ENCODE results near the gene CFAP77.

CFAP77 gene

DNA sequence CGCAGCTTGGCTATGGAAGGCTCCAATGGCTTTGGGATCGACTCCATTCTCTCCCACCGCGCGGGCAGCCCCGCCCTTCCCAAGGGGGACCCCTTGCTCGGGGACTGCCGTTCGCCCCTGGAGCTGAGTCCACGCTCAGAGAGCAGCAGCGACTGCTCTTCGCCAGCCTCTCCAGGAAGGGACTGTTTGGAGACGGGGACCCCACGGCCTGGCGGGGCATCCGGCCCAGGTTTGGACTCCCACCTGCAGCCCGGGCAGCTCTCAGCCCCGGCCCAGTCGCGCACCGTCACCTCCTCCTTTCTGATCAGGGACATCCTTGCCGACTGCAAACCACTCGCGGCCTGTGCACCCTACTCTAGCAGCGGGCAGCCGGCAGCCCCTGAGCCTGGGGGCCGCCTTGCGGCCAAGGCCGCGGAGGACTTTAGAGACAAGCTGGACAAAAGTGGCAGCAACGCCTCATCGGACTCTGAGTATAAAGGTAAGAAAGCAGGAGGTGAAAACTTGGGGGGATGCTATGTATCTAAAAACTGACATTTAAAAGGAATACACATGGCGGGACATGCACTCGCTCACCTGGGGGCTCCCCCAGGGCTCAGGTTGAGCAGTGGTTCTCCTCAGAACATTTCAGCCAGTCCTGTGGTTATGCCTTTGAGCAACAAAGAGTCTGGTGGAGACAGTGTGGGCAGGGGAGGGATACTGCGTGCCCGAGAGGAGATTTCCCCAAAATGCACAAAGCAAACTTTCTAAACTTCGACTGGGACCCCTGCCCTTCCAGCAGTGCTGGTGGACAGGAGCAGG lies 173.0 kb downstream of the CFAP77 start:
- no peaks in the 10 kb centered on the region for H3K9me3 Mint-ChIP-seq
- H3K4me3 Mint-ChIP-seq, result no peak overlapping the region
- H3K27me3 Mint-ChIP-seq, result peaks cover 90% of the 10 kb centered on the region
- no peak overlapping the region for H3K27ac Mint-ChIP-seq
- DNase-seq, result no peak
- no peaks in the 10 kb centered on the region for H3K36me3 Mint-ChIP-seq (ENCODE audit: low read depth)
- H3K4me1 Mint-ChIP-seq (ENCODE audit: low read depth), result peaks cover 7% of the 10 kb centered on the region

DNA sequence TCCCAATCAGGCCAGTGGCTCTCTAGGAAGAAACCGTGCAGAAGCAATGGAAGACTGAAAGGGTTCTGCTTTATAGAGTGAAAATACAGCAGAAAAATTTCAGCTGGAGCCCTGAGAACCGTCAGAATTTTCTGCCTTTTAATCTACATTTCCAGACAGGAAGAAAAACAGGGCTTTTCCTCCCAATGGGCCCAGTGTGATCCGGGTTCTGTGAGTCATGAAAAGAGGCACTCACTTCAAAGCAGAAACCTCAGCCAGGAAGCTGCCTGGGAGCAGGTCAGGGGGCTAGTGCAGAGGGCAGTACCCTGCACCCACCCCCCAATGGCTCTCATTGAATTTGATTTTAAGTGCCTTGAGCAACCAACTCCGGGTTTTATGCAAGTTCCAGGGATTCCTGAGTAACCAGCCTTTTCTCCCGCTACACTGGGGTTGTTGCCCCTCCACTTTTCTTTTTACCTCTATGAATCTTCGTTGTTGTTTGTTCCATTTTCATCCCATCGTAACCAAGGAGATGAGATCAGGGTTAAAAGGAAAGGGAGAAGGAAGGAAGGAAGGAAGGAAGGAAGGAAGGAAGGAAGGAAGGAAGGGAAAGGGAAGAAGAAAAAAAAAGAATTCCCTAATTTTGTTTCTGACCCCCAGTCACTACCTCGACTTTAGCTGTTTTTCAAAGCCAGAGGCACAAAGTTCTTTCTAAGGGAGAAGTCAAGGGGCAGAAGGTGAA lies 173.7 kb downstream of the CFAP77 start:
- Mint-ChIP-seq H3K36me3 (ENCODE audit: low read depth) (no peaks in the 10 kb centered on the region), H3K4me3 (no peak overlapping the region), H3K4me1 (ENCODE audit: low read depth) (peaks cover 7% of the 10 kb centered on the region), H3K9me3 (no peaks in the 10 kb centered on the region), H3K27me3 (peaks cover 90% of the 10 kb centered on the region), H3K27ac (no peak overlapping the region)
- no peak for DNase-seq

DNA sequence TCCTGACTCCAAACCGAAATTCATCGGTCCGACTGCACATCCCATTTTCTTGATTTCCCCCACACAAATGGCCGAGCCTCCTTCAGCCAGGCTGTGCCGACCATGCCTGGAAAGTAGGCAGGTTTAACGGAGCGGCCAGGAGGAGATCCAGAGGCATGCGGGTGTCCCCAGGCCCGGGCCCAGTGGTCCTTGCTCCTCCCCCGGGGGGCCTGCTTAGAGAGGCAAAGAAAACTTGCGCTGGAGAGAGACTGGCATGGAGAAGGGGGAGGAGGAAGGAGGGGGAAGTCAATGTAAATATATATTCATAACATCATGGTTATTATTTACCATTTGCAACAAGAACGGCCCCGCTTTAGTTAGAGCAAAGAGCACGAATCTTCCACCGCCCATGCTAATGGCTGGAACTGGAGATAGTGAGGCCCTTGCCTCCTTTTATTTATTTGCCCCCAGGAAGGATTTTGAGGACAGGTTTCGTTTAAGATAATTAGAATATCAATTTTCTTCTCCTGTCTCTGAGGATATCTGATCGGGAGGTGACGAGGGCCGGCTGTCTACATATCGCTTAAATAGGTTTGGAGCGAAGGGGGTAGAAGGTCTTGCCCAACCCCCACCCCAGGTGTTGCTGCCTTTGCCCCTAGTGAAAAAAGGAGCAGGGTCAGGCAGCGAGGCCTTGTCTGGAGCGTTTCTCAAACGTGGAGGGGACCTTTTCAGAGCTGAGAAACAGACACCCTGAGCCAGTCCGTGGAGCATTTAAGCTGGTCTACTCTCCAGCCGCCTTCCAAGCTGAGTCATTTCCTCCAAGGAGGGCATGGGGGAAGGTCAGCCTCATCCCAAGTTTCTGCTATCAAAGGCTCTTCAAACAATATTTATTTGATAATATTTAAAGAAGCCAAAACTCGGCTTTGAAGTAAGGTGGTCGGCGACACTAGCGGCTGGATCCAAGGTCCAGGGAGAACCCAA lies 174.9 kb downstream of the CFAP77 start:
- Mint-ChIP-seq H3K9me3 (no peaks in the 10 kb centered on the region), H3K4me1 (ENCODE audit: low read depth) (peaks cover 8% of the 10 kb centered on the region), H3K36me3 (ENCODE audit: low read depth) (no peaks in the 10 kb centered on the region), H3K4me3 (no peak overlapping the region), H3K27ac (no peak overlapping the region), H3K27me3 (peaks cover 88% of the 10 kb centered on the region)
- no peak for DNase-seq

DNA sequence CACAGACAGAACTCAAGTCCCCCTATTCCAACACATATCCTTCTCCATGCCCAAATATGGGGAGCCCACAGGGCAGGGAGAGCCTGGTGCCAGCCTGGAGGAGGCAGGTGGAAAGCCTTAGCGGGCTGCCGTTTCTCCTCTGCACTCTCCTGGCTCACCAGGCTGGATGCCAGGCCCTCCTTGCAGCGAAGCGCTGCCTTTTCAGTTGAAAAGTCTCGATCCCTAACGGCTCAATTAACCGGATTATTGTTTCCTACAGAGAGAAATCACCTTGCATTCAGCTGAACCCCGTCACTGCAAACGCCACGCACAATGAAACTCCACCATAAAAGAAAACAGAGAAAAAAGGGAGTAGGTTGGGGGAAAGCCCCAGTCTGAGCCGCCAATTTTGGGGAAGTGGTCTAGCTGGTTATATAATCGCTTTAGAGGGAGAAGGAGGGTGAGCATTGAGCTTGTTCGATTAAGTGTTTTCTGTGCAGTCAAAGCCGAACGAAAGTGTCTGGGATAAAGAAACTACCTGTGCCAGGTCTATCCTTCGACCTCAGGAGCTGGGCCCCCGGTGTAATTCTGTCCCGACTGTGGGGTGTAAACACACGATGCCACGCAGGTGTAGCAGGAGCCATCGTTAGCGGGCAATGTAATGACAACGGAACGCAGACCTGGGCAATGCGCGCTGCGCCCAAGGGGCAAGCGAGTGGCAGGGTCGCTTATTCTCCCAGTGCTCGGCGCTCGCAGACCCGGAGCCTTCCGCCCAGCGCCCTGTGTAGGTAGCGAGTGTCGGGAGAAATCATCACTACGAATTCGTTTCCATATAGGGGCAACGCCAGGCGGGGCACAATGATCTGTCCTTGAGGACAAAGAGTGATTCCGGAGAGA lies 176.2 kb downstream of the CFAP77 start:
- H3K4me1 Mint-ChIP-seq (ENCODE audit: low read depth), result peaks cover 10% of the 10 kb centered on the region
- H3K27ac Mint-ChIP-seq, result peak overlapping the region; percentile 23
- DNase-seq, result no peak
- no peaks in the 10 kb centered on the region for H3K36me3 Mint-ChIP-seq (ENCODE audit: low read depth)
- H3K9me3 Mint-ChIP-seq, result no peaks in the 10 kb centered on the region
- peaks cover 88% of the 10 kb centered on the region for H3K27me3 Mint-ChIP-seq
- H3K4me3 Mint-ChIP-seq, result no peak overlapping the region

DNA sequence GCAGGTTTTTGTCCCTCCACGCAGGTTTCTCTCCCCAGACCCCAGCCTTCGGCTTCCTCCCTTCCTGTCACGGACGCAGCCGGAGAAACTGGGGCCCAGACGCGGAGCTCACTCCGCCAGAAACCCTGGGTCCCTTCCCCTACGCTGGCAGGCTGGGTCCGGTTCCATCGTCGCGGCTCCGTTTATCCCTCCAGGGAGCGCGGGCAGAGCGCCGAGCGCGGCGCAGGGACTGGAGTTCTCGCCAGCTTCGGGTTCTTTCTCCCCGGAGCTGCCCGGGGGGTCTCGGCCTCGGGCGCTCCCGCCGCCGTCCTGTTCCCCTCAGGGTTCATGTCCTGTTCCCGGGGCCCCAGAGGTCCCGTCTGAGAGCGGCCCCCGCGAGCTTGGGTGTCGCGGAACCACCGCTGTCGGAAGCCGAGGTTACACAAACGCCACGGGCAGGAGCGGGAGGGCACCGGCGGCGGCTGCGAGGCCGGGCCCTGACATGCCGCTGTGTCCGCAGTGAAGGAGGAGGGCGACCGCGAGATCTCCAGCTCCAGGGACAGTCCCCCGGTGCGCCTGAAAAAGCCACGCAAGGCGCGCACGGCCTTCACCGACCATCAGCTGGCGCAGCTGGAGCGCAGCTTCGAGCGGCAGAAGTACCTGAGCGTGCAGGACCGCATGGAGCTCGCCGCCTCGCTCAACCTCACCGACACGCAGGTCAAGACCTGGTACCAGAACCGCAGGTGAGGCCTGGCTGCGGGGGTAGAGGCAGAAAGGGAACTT lies 177.0 kb downstream of the CFAP77 start:
- no peak overlapping the region for H3K4me3 Mint-ChIP-seq
- peaks cover 88% of the 10 kb centered on the region for H3K27me3 Mint-ChIP-seq
- peaks cover 9% of the 10 kb centered on the region for H3K4me1 Mint-ChIP-seq (ENCODE audit: low read depth)
- no peak for DNase-seq
- no peak overlapping the region for H3K27ac Mint-ChIP-seq
- no peaks in the 10 kb centered on the region for H3K9me3 Mint-ChIP-seq
- H3K36me3 Mint-ChIP-seq (ENCODE audit: low read depth), result no peaks in the 10 kb centered on the region

DNA sequence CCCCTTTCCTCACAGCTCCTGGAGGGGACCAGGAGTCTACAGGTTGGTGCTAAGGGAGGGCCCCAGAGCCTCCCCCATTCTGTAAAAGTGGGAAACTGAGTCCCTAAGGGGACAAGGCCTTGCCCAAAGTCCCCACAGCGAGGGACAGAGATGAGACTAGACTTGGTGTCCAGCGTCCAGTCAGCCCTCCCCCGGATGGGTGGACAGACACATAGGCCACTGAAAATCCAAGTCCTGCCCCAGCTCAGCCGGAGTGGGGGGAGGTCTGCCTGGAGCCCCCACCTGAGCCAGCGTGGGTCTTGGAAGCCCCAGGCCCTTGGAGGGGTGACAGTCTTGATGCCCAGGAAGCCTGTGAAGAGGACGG lies 177.6 kb downstream of the CFAP77 start:
- peaks cover 88% of the 10 kb centered on the region for H3K27me3 Mint-ChIP-seq
- no peaks in the 10 kb centered on the region for H3K9me3 Mint-ChIP-seq
- peaks cover 2% of the 10 kb centered on the region for H3K36me3 Mint-ChIP-seq (ENCODE audit: low read depth)
- peaks cover 9% of the 10 kb centered on the region for H3K4me1 Mint-ChIP-seq (ENCODE audit: low read depth)
- no peak for DNase-seq
- no peak overlapping the region for H3K27ac Mint-ChIP-seq
- H3K4me3 Mint-ChIP-seq, result no peak overlapping the region

DNA sequence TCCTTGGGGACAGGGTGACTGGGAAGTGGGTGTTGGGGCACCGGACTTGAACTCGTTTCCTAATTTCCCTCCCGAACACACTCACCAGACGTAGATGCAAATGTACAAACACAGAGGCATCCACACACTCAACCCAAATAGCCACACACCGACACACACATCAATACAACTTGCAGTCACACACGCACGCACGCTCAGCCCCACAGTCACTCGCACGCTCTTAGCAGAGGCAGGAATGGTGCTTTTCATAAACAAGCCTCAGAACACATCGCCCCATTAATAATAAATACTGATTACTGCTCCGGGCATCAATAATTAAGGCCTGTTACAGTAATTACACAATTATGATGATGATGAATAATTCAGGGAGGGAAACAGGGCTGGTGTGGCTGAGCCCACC lies 178.1 kb downstream of the CFAP77 start:
- H3K4me3 Mint-ChIP-seq, result no peak overlapping the region

DNA sequence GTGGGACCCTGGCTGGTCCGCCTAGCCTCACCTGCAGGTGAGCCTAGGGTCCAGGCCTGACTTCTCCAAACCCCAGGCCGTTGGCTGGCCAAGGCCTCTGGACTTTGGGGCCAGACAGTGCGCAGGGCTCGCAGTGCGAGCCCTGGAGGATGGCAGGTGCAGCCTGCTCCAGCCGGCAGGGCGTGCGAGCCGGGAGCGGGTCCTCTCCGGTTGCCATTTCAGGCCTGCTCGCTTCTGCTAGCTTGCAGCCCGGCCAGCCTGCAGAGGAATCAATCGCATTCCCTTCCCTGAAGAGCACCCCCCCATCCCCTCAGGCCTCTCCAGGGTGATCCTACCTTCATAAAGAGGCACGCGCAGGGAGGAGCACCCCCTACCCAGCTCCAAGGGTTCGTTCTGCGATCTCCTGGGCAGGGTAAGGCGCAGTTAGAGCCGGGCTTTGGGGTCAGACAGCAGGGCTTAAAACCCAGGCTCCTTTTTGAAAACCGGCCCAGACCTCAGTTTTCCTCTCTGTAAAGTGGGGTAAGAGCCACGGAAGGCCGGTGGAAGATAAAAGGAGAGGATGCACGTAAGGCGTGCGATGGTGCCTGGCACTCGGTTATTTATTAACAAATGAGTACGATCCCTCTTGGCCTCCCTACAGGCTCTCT lies 178.6 kb downstream of the CFAP77 start:
- H3K9me3 Mint-ChIP-seq, result no peaks in the 10 kb centered on the region
- H3K36me3 Mint-ChIP-seq (ENCODE audit: low read depth), result peaks cover 10% of the 10 kb centered on the region
- peaks cover 9% of the 10 kb centered on the region for H3K4me1 Mint-ChIP-seq (ENCODE audit: low read depth)
- peaks cover 81% of the 10 kb centered on the region for H3K27me3 Mint-ChIP-seq
- no peak overlapping the region for H3K27ac Mint-ChIP-seq
- no peak for DNase-seq
- H3K4me3 Mint-ChIP-seq, result no peak overlapping the region

More for the DNA sequence above, 178.1 kb downstream of the CFAP77 start:
- Mint-ChIP-seq H3K27ac (no peak overlapping the region), H3K27me3 (peaks cover 84% of the 10 kb centered on the region), H3K36me3 (ENCODE audit: low read depth) (peaks cover 5% of the 10 kb centered on the region), H3K9me3 (no peaks in the 10 kb centered on the region), H3K4me1 (ENCODE audit: low read depth) (peaks cover 9% of the 10 kb centered on the region)
- no peak for DNase-seq

DNA sequence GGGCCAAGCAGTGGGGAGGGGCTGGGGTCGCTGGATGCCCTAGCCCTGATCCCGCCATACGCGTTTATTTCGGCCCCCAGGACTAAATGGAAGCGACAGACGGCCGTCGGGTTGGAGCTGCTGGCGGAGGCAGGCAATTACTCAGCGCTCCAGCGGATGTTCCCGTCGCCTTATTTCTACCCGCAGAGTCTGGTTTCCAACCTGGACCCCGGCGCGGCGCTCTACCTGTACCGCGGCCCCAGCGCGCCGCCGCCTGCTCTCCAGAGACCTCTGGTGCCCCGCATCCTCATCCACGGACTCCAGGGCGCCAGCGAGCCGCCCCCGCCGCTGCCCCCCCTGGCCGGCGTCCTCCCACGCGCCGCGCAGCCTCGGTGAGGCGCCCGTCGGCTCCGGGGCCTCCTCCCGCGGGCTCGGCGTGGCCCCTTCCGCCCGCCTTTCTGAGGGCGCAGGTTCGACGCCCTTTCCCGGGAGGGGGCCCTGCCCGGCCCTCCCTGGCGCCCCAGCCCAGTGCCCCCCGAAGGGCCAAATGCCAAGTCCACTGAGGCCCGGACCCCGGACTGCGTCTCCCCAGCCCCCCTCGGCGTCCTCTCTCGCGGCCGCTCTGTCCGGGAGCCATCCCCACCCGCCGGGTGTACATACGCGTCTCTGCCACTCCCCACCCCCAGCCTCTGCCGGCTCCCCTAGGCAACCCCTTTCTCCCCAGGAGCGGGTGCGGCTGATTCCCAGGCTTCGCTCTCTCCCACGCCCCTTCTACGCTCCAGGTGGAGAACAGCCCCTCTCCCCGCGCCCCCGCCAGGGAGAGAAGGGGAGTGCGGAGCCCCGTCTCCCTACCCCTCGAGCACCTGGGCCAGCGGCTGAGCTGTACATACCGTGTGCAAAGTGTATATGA lies 179.4 kb downstream of the CFAP77 start:
- Mint-ChIP-seq H3K27ac (peak overlapping the region; percentile 11), H3K27me3 (peaks cover 74% of the 10 kb centered on the region), H3K9me3 (no peaks in the 10 kb centered on the region), H3K4me3 (no peak overlapping the region), H3K4me1 (ENCODE audit: low read depth) (peaks cover 9% of the 10 kb centered on the region), H3K36me3 (ENCODE audit: low read depth) (peaks cover 17% of the 10 kb centered on the region)
- peak; percentile 36 for DNase-seq

DNA sequence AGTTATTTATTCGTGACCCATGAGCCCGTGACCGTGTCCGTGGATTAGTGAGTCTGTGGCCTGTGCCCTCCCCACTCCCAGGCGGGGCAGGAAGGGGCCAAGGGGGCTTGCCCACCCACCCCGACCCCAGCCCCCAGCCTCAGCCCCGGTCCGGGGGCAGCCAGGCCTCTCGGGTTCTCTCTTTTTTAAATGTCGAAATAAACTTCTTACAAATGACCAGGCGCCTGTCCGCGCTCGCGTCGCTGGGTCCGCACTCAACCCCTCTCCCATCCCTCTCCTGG lies 180.0 kb downstream of the CFAP77 start:
- Mint-ChIP-seq H3K36me3 (ENCODE audit: low read depth) (peaks cover 23% of the 10 kb centered on the region), H3K4me1 (ENCODE audit: low read depth) (peaks cover 9% of the 10 kb centered on the region), H3K9me3 (no peaks in the 10 kb centered on the region), H3K27me3 (peaks cover 69% of the 10 kb centered on the region), H3K4me3 (no peak overlapping the region), H3K27ac (peak overlapping the region; percentile 29)
- no peak for DNase-seq

DNA sequence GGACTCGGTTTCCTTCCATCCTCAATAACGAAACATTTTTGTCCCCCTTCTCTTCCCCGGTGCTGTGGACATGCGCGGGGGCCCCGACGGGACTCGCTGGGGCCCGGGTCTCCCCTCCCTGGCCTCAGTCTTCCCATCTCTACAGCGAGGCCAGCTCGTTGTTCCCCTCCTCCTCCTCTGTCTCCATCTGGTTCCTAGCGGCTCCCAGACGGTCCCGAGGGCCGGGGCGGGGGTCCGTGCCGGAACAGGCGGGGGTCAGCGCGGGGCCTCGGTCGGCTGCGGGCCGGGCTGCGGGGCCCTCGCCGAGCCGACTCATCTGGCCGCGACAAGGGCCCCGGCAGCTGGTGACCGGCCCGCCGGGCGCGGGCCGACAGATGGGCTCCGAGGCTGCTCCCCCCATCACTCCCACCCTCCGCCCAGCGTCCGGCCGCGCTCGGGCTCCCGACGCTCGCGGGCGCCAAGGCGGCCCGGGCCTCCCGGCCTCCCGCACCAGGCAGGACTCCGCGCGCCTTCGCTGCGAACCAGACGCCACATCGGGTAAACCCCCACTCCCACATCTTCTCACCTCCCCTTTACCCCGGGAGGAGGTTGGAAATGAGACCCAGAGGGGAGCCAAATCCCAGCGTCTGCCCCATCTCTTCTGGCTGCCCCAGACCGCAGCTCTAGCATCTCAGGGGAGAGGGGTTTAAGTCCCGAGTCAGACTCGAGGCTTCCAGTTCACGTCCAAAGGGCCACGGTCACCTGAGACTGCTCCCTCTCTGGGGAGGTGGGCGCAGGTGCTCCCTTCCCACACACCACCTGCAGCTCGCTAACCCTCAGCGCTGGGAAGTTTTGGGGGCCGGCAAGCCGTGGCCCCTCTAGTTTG lies 180.5 kb downstream of the CFAP77 start:
- peak overlapping the region; percentile 29 for H3K27ac Mint-ChIP-seq
- H3K4me1 Mint-ChIP-seq (ENCODE audit: low read depth), result peaks cover 9% of the 10 kb centered on the region
- peaks cover 28% of the 10 kb centered on the region for H3K36me3 Mint-ChIP-seq (ENCODE audit: low read depth)
- peak; percentile 38 for DNase-seq
- H3K27me3 Mint-ChIP-seq, result peaks cover 64% of the 10 kb centered on the region
- no peak overlapping the region for H3K4me3 Mint-ChIP-seq
- H3K9me3 Mint-ChIP-seq, result no peaks in the 10 kb centered on the region

DNA sequence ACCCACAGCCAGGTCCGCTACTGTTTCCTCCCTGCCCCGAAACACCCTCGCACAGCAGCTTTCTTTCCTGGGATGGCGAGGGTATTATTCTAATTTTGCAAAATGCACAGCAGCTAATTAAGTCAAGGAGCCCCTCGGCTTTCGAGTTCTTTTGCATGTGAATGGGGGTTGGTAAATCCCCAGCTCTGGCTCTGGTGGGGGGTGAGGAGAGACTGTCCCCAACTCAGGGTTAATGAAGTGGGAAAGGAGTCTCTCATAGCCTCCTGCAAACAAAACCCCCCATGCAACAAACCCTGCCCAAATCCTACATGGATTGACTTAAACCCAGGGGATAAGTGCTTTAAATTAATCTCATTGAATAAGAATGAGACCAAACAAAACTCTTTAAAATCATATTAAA lies 181.2 kb downstream of the CFAP77 start:
- no peak overlapping the region for H3K27ac Mint-ChIP-seq
- no peak overlapping the region for H3K4me3 Mint-ChIP-seq
- H3K36me3 Mint-ChIP-seq (ENCODE audit: low read depth), result peaks cover 35% of the 10 kb centered on the region
- peaks cover 57% of the 10 kb centered on the region for H3K27me3 Mint-ChIP-seq
- H3K9me3 Mint-ChIP-seq, result no peaks in the 10 kb centered on the region
- DNase-seq, result no peak
- peaks cover 9% of the 10 kb centered on the region for H3K4me1 Mint-ChIP-seq (ENCODE audit: low read depth)
